ENCODE measurements around the gene MYH7. TPM values are rescaled to one million over a fixed set of nuclear protein-coding genes. Genes with fewer than 3 reads are reported as not detected.

Gene MYH7
- polyA plus RNA-seq, 1 donor from 2014 or later = 0.12 TPM

GRCh38 chr14:23406725-23407355 is 28.6 kb downstream of the MYH7 start:
- Histone ChIP-seq H3K9ac (ENCODE audit: low read length) (no peak overlapping the region), H3K27me3 (ENCODE audit: insufficient read depth, low read depth, low read length) (no peaks in the 10 kb centered on the region), H3K4me3 (ENCODE audit: low read length) (no peak overlapping the region), H3F3A (ENCODE audit: insufficient read depth, low read length, poor library complexity, severe bottlenecking) (no peaks in the 10 kb centered on the region), H2AFZ (ENCODE audit: low read depth, low read length) (no peak overlapping the region), H3K9me3 (ENCODE audit: low read length) (no peaks in the 10 kb centered on the region), H3K79me2 (replicated peaks; ENCODE audit: insufficient read depth, low read length) (no peaks in the 10 kb centered on the region), H3K4me2 (ENCODE audit: low read length) (no peak overlapping the region), H3K9me2 (ENCODE audit: insufficient read depth, low read length) (no peaks in the 10 kb centered on the region), H3K36me3 (ENCODE audit: insufficient read depth, low read length) (no peaks in the 10 kb centered on the region), H3K27ac (ENCODE audit: low read length) (no peak overlapping the region), H4K20me1 (ENCODE audit: insufficient read depth) (no peaks in the 10 kb centered on the region)
- TF ChIP-seq CTCF (IDR thresholded peaks at IDR 0.05; ENCODE audit: poor library complexity, severe bottlenecking) (no peak), EZH2 (IDR thresholded peaks at IDR 0.05; ENCODE audit: borderline replicate concordance, insufficient read depth, low read length, poor library complexity, severe bottlenecking) (no peak), MXI1 (conservative IDR thresholded peaks at IDR 0.05; ENCODE audit: poor library complexity, severe bottlenecking) (no peak)

GRCh38 chr14:23406244-23406643 is 29.2 kb downstream of the MYH7 start:
- Histone ChIP-seq H3K9me2 (ENCODE audit: insufficient read depth, low read length) (no peaks in the 10 kb centered on the region), H3K79me2 (replicated peaks; ENCODE audit: insufficient read depth, low read length) (no peaks in the 10 kb centered on the region), H3K27ac (ENCODE audit: low read length) (no peak overlapping the region), H3K9me3 (ENCODE audit: low read length) (no peaks in the 10 kb centered on the region), H2AFZ (ENCODE audit: low read depth, low read length) (no peak overlapping the region), H3K27me3 (ENCODE audit: insufficient read depth, low read depth, low read length) (no peaks in the 10 kb centered on the region), H3F3A (ENCODE audit: insufficient read depth, low read length, poor library complexity, severe bottlenecking) (no peaks in the 10 kb centered on the region), H3K9ac (ENCODE audit: low read length) (no peak overlapping the region), H3K36me3 (ENCODE audit: insufficient read depth, low read length) (no peaks in the 10 kb centered on the region), H4K20me1 (ENCODE audit: insufficient read depth) (no peaks in the 10 kb centered on the region), H3K4me3 (ENCODE audit: low read length) (no peak overlapping the region), H3K4me2 (ENCODE audit: low read length) (no peak overlapping the region)
- TF ChIP-seq EZH2 (IDR thresholded peaks at IDR 0.05; ENCODE audit: borderline replicate concordance, insufficient read depth, low read length, poor library complexity, severe bottlenecking) = no peak
- TF ChIP-seq POLR2AphosphoS5 (IDR thresholded peaks at IDR 0.05) = no peak
- no peak for TF ChIP-seq SMC3 (conservative IDR thresholded peaks at IDR 0.05; ENCODE audit: poor library complexity)
- TF ChIP-seq EP300 (conservative IDR thresholded peaks at IDR 0.05; ENCODE audit: poor library complexity, severe bottlenecking) = no peak
- no peak for TF ChIP-seq RAD21 (conservative IDR thresholded peaks at IDR 0.05)
- TF ChIP-seq MXI1 (conservative IDR thresholded peaks at IDR 0.05; ENCODE audit: poor library complexity, severe bottlenecking) = no peak

- no peak overlapping the region for H3K4me2 ChIP-seq (ENCODE audit: low read length)
- no peaks in the 10 kb centered on the region for H4K20me1 ChIP-seq (ENCODE audit: insufficient read depth)
- H3K27ac ChIP-seq (ENCODE audit: low read length) = no peak overlapping the region
- no peaks in the 10 kb centered on the region for H3K36me3 ChIP-seq (ENCODE audit: insufficient read depth, low read length)
- H3K9ac ChIP-seq (ENCODE audit: low read length) = no peak overlapping the region
- H3K9me3 ChIP-seq (ENCODE audit: low read length) = no peaks in the 10 kb centered on the region
- no peaks in the 10 kb centered on the region for H3F3A ChIP-seq (ENCODE audit: insufficient read depth, low read length, poor library complexity, severe bottlenecking)
- H3K79me2 ChIP-seq (replicated peaks; ENCODE audit: insufficient read depth, low read length) = no peaks in the 10 kb centered on the region
- TF ChIP-seq RAD21 (conservative IDR thresholded peaks at IDR 0.05) = no peak
- TF ChIP-seq CTCF (IDR thresholded peaks at IDR 0.05; ENCODE audit: poor library complexity, severe bottlenecking) = no peak
- TF ChIP-seq TAF1 (IDR thresholded peaks at IDR 0.05; ENCODE audit: low read depth) = no peak
- no peak for TF ChIP-seq REST (IDR thresholded peaks at IDR 0.05; ENCODE audit: borderline replicate concordance)
- no peak for TF ChIP-seq EP300 (conservative IDR thresholded peaks at IDR 0.05; ENCODE audit: poor library complexity, severe bottlenecking)
- no peak for TF ChIP-seq SMC3 (conservative IDR thresholded peaks at IDR 0.05; ENCODE audit: poor library complexity)
- no peak for TF ChIP-seq POLR2AphosphoS5 (IDR thresholded peaks at IDR 0.05)
- TF ChIP-seq EZH2 (IDR thresholded peaks at IDR 0.05; ENCODE audit: borderline replicate concordance, insufficient read depth, low read length, poor library complexity, severe bottlenecking) = no peak
- TF ChIP-seq MXI1 (conservative IDR thresholded peaks at IDR 0.05; ENCODE audit: poor library complexity, severe bottlenecking) = no peak
- H3K9me2 ChIP-seq (ENCODE audit: insufficient read depth, low read length) = no peaks in the 10 kb centered on the region
- H3K27me3 ChIP-seq (ENCODE audit: insufficient read depth, low read depth, low read length) = no peaks in the 10 kb centered on the region
- H3K4me3 ChIP-seq (ENCODE audit: low read length) = no peak overlapping the region
- H2AFZ ChIP-seq (ENCODE audit: low read depth, low read length) = no peak overlapping the region
Measured at GRCh38 chr14:23405516-23406025, 29.9 kb downstream of the MYH7 start.

Measured in neural cell (in vitro differentiated cells).